GM18498 (cell line): ENCODE results near the gene UFD1.

Experiments
- ATAC-seq: cut with Tn5 transposase; IDR thresholded peaks from one replicate; pipeline ENCODE4 v1.9.1; 2021; ENCODE audit warnings: mild to moderate bottlenecking, moderate library complexity; ENCODE audit not compliant: unreplicated experiment

The UFD1 gene

GRCh38 chr22:19430890-19431541, 48.0 kb downstream of the UFD1 start:
- peak; percentile 15 for ATAC-seq

- ATAC-seq = no peak
These were observed 48.8 kb downstream of the UFD1 start for GRCh38 chr22:19429950-19430889.

GRCh38 chr22:19424186-19424500, 54.9 kb downstream of the UFD1 start:
- no peak for ATAC-seq

GRCh38 chr22:19422440-19423301, 56.3 kb downstream of the UFD1 start:
- ATAC-seq = no peak

GRCh38 chr22:19420321-19420720, 58.7 kb downstream of the UFD1 start:
- ATAC-seq = no peak

- peak; percentile 74 for ATAC-seq
These were observed 59.4 kb downstream of the UFD1 start for GRCh38 chr22:19419464-19420178.

- no peak for ATAC-seq
These were observed 59.9 kb downstream of the UFD1 start for GRCh38 chr22:19419086-19419463.

- no peak for ATAC-seq
These were observed 66.1 kb downstream of the UFD1 start for GRCh38 chr22:19412923-19413322.

GRCh38 chr22:19412478-19412877, 66.5 kb downstream of the UFD1 start:
- no peak for ATAC-seq

GRCh38 chr22:19411690-19412045, 67.3 kb downstream of the UFD1 start:
- ATAC-seq = no peak

- ATAC-seq = no peak
These were observed 67.9 kb downstream of the UFD1 start for GRCh38 chr22:19410941-19411689.

- ATAC-seq = no peak
These were observed 71.1 kb downstream of the UFD1 start for GRCh38 chr22:19407649-19408606.

- no peak for ATAC-seq
These were observed 72.1 kb downstream of the UFD1 start for GRCh38 chr22:19406846-19407245.

- no peak for ATAC-seq
These were observed 72.6 kb downstream of the UFD1 start for GRCh38 chr22:19406281-19406811.

GRCh38 chr22:19405652-19406051, 73.3 kb downstream of the UFD1 start:
- no peak for ATAC-seq

GRCh38 chr22:19405133-19405532, 73.9 kb downstream of the UFD1 start:
- no peak for ATAC-seq

GRCh38 chr22:19404676-19405075, 74.3 kb downstream of the UFD1 start:
- no peak for ATAC-seq

- ATAC-seq = no peak
These were observed 76.3 kb downstream of the UFD1 start for GRCh38 chr22:19402642-19403191.
